Measurements from ENCODE around the gene KCNQ5. TPM values are rescaled to one million over a fixed set of nuclear protein-coding genes. Genes with fewer than 3 reads are reported as not detected.

The KCNQ5 gene
- total RNA-seq, 2 donors from 2014 or later = 0.67 TPM; not detected in 1

GRCh38 chr6:72987301-72987700 is 365.4 kb downstream of the KCNQ5 start:
- TF ChIP-seq CTCF (IDR thresholded peaks at IDR 0.05) = no peak
- H3K4me1 ChIP-seq = no peaks in the 10 kb centered on the region
- no peaks in the 10 kb centered on the region for H3K9me3 ChIP-seq
- no peak for DNase-seq (ENCODE audit: low spot score)
- H3K4me3 ChIP-seq = no peak overlapping the region
- H3K36me3 ChIP-seq = no peaks in the 10 kb centered on the region
- H3K27ac ChIP-seq = no peak overlapping the region
- H3K27me3 ChIP-seq = no peaks in the 10 kb centered on the region

GRCh38 chr6:72999995-73000394 is 378.1 kb downstream of the KCNQ5 start:
- no peak overlapping the region for H3K4me3 ChIP-seq
- no peaks in the 10 kb centered on the region for H3K36me3 ChIP-seq
- no peaks in the 10 kb centered on the region for H3K27me3 ChIP-seq
- TF ChIP-seq CTCF (IDR thresholded peaks at IDR 0.05) = no peak
- no peak for DNase-seq (ENCODE audit: low spot score)
- H3K9me3 ChIP-seq = no peaks in the 10 kb centered on the region
- H3K4me1 ChIP-seq = no peaks in the 10 kb centered on the region
- H3K27ac ChIP-seq = no peak overlapping the region

DNA sequence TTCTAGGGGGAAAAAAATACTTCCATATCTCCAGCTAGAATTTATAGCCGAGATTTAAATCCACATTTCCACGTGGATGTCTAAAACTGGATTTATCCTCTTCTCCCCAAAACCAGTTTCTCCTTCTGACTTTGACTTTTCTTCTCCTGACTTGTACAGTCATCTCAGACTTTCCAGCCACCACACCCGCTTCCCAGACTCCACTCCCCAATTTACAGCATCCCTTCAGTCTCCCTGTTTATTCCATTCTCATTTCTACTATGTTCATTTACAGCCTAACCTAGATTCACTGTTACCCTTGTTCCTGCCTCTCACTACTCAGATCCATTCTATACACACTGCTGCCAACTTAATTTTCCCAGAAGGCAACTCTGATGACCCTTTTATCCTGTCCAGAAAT is 378.6 kb downstream of the KCNQ5 start:
- no peaks in the 10 kb centered on the region for H3K9me3 ChIP-seq
- no peaks in the 10 kb centered on the region for H3K36me3 ChIP-seq
- H3K27ac ChIP-seq = no peak overlapping the region
- H3K4me3 ChIP-seq = no peak overlapping the region
- no peak for DNase-seq (ENCODE audit: low spot score)
- no peaks in the 10 kb centered on the region for H3K4me1 ChIP-seq
- no peaks in the 10 kb centered on the region for H3K27me3 ChIP-seq
- no peak for TF ChIP-seq CTCF (IDR thresholded peaks at IDR 0.05)

- DNase-seq (ENCODE audit: low spot score) = no peak
- H3K4me1 ChIP-seq = no peaks in the 10 kb centered on the region
- H3K27me3 ChIP-seq = no peaks in the 10 kb centered on the region
- H3K27ac ChIP-seq = no peak overlapping the region
- no peak overlapping the region for H3K4me3 ChIP-seq
- TF ChIP-seq CTCF (IDR thresholded peaks at IDR 0.05) = no peak
- H3K36me3 ChIP-seq = no peaks in the 10 kb centered on the region
- H3K9me3 ChIP-seq = no peaks in the 10 kb centered on the region
Observed at GRCh38 chr6:73002588-73002987, 380.7 kb downstream of the KCNQ5 start.

DNA sequence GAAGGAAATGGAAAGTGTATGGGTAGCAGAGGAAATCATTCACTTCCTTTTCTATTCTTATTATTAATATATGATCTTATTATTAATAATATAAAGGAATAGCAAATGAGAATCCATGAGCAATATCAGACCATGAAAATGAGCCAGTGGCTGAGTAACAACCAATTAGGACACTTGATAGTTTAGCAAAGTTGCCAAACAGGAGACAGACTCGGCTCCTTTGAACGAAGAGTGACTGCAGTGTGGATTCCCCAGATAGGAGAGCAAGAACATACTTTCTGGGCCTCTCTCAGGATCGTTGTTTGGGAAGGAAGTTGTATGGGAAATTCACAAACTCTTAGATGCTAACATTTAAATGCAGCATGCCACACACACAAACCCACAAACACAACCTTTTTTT is 381.4 kb downstream of the KCNQ5 start:
- peaks cover 0 to 6% of the 10 kb centered on the region in 2 donors for H3K9me3 ChIP-seq
- no peak overlapping the region for H3K27ac ChIP-seq
- no peak for TF ChIP-seq CTCF (IDR thresholded peaks at IDR 0.05)
- H3K27me3 ChIP-seq = no peaks in the 10 kb centered on the region
- H3K36me3 ChIP-seq = no peaks in the 10 kb centered on the region
- H3K4me3 ChIP-seq = no peak overlapping the region
- H3K4me1 ChIP-seq = no peaks in the 10 kb centered on the region
- no peak for DNase-seq (ENCODE audit: low spot score)

DNA sequence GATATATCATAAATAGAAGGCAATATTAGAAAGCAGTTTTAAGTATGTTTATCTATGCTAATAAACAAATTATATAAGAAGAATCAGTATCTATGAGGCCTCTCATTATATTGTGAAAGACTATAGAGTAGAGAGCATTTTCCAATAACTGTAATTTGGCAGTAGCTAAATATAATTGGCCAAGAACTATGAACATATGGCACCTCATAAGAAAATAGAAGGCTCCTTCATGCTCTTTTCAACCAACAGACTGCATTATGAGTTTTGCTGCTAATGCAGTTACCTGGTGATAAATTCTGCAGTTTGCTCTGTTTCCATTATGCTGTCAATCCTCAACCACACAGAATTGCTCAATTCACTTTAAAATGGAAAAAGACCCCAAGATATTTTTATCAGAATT is 382.4 kb downstream of the KCNQ5 start:
- H3K4me1 ChIP-seq = no peaks in the 10 kb centered on the region
- H3K36me3 ChIP-seq = no peaks in the 10 kb centered on the region
- H3K27ac ChIP-seq = no peak overlapping the region
- no peak for TF ChIP-seq CTCF (IDR thresholded peaks at IDR 0.05)
- H3K27me3 ChIP-seq = no peaks in the 10 kb centered on the region
- no peak overlapping the region for H3K4me3 ChIP-seq
- peaks cover 0 to 6% of the 10 kb centered on the region in 2 donors for H3K9me3 ChIP-seq
- no peak for DNase-seq (ENCODE audit: low spot score)
